Measurements from ENCODE around the gene SP4. TPM values are rescaled to one million over a fixed set of nuclear protein-coding genes. Genes with fewer than 3 reads are reported as not detected.

SP4 gene
- total RNA-seq, 1 donor = 17.0 TPM

GRCh38 chr7:21412410-21412851 lies 15.5 kb upstream of the SP4 start:
- no peak overlapping the region for H3K4me3 ChIP-seq (ENCODE audit: low read depth, low read length)
- no peak for DNase-seq (ENCODE audit: low read depth)
- TF ChIP-seq CTCF (IDR thresholded peaks at IDR 0.05; ENCODE audit: insufficient read depth, low read length) = no peak

- TF ChIP-seq CTCF (IDR thresholded peaks at IDR 0.05; ENCODE audit: insufficient read depth, low read length) = no peak
- DNase-seq (ENCODE audit: low read depth) = no peak
- H3K4me3 ChIP-seq (ENCODE audit: low read depth, low read length) = no peak overlapping the region
Observed at GRCh38 chr7:21412957-21413356, 14.9 kb upstream of the SP4 start.

DNA sequence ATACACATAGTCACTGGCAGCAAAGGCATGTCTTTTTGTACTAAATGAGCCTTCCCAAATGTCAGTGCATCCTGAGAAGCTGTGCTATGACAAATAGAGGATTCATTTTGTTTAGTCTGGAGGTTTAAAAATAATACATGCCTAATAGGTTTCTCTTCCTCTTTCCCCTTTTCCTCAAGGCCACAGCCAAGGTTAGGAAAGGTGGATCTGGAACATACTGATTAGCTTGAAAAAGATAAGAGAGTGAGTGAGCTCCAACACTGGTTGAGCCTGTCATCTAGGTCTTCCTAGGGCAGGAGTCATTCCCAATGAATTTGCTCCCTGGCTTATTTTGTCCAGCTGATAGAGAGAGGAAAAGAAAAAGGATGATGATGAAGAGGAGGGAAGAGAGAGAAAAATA lies 14.4 kb upstream of the SP4 start:
- no peak for TF ChIP-seq CTCF (IDR thresholded peaks at IDR 0.05; ENCODE audit: insufficient read depth, low read length)
- DNase-seq (ENCODE audit: low read depth) = no peak
- no peak overlapping the region for H3K4me3 ChIP-seq (ENCODE audit: low read depth, low read length)

DNA sequence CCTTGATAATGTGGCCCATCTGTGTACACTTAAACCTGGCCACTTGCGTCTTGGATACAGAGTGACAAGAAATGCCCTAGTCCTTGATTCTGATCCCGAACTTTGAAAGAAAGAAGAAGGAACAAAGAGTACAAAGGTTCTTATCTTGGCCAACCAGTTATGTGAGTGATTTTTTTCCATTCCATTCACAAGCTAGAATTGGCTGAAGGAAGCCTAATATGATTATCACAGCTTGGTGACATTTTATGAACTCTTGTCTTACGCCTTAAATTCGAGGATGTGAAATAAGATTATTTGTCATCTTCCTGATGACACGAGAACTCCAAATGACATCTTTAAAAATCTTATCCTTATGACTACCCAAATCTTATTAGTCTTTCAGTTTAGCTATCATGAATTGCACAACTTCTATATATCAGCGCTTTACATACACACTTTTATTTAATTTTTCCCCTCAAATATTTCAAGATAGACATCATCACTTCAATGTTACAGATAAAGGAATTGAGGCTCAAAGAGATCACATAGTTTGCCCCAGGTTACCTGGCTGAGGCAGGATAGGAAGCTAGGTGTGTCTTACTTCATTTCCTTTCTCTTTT lies 13.0 kb upstream of the SP4 start:
- DNase-seq (ENCODE audit: low read depth) = no peak
- no peak overlapping the region for H3K4me3 ChIP-seq (ENCODE audit: low read depth, low read length)
- TF ChIP-seq CTCF (IDR thresholded peaks at IDR 0.05; ENCODE audit: insufficient read depth, low read length) = no peak

- DNase-seq (ENCODE audit: low read depth) = no peak
- H3K4me3 ChIP-seq (ENCODE audit: low read depth, low read length) = no peak overlapping the region
- no peak for TF ChIP-seq CTCF (IDR thresholded peaks at IDR 0.05; ENCODE audit: insufficient read depth, low read length)
Observed at GRCh38 chr7:21417647-21418046, 10.2 kb upstream of the SP4 start.

DNA sequence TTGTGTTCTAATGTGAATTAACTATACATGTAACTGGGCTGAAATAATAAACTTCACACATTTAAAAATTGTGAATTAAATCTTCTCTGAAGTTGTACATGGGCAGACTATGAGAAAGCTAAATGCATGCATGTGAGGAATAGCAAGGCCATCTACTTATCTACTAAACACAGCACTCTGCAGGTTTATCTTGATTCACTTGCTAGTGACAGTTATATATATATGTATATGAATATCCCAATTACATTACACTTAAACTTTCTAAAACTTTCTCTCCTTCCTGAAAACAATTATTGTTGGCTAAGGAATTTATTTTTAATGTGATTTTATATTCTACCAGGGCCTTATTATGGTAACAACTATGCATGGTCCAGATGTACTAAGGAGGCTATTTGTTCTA lies 5.1 kb upstream of the SP4 start:
- DNase-seq (ENCODE audit: low read depth) = no peak
- no peak overlapping the region for H3K4me3 ChIP-seq (ENCODE audit: low read depth, low read length)
- no peak for TF ChIP-seq CTCF (IDR thresholded peaks at IDR 0.05; ENCODE audit: insufficient read depth, low read length)

DNA sequence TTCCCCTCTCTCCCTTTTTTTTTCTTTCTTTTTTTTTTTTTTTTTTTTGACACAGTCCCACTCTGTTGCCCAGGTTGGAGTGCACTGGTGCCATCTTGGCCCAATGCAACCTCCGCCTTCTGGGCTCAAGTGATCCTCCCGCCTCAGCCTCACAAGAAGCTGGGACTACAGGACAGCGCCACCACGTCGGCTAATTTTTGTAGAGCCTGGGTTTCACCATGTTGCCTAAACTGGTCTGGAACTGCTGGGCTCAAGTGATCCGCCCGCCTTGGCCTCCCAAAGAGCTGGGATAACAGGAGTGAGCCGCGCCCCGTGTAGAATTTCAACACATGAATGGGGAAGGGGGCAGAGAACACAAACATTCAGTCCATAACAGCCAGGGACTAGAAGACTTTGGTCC lies 2.6 kb upstream of the SP4 start:
- DNase-seq (ENCODE audit: low read depth) = no peak
- no peak for TF ChIP-seq CTCF (IDR thresholded peaks at IDR 0.05; ENCODE audit: insufficient read depth, low read length)
- H3K4me3 ChIP-seq (ENCODE audit: low read depth, low read length) = no peak overlapping the region

Measured in fibroblast of the aortic adventitia (primary cell).